Measurements from ENCODE around the gene FLAD1. TPM values are rescaled to one million over a fixed set of nuclear protein-coding genes. Genes with fewer than 3 reads are reported as not detected.

The FLAD1 gene
- total RNA-seq, 2 experiments from 2014 or later = 62.8 to 63.2 TPM

GRCh38 chr1:154961207-154962155 lies 21.7 kb upstream of the FLAD1 start, which contains the start of gene PYGO2:
TSS of gene PYGO2 (minus strand) at chr1:154961782. CDS start at chr1:154961576, 206 bp downstream.
- ChIA-PET CTCF (interaction anchor here (0.6 to 2.4 kb wide), 13 partner anchors 9 to 124 kb away, joined by 3 to 15 read pairs (median 6); partner anchors contain the start of genes LENEP, PMVK and SHC1), POLR2A (interaction anchor here (0.5 to 1.8 kb wide), 5 partner anchors 8 to 1015 kb away, joined by 3 to 5 read pairs (median 4); partner anchors contain the start of genes CKS1B and SHC1)

- ChIA-PET POLR2A (interaction anchor here (0.7 to 1.8 kb wide), 3 partner anchors 9 to 37 kb away, joined by 3 to 5 read pairs (median 4); partner anchors contain the start of genes CKS1B and SHC1), CTCF (interaction anchor here (0.6 to 2.4 kb wide), 11 partner anchors 8 to 123 kb away, joined by 3 to 15 read pairs (median 7); partner anchors contain the start of genes LENEP, PMVK and SHC1)
Observed at GRCh38 chr1:154962156-154962749, 20.9 kb upstream of the FLAD1 start.

DNA sequence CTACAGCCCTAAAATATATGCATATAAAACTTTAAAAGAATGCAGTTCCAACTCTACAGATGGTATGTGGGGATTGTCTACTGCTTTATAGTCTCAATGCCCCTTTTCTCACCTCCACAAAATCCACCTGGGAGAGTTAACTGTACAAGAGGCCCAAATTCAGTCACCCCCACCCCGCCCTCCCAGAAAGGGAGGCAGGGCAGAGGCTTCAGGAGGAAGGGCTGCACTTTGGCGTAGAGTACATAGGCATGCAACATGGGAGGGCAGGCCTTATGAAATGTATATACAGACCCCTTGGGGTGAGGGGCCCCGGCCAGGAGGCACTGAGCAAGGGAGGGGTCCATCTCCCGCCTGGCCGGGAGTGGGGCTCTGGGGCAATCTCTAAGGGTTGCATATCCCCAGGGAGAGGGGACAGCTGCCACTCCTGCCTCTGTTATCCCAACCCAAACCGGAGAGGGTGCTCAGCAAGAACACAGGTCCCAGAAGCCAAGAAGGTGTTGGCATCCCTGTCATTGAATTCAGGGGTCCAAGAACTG lies 20.3 kb upstream of the FLAD1 start:
- ChIA-PET POLR2A (interaction anchor here (1.8 kb wide), 1 partner anchor 37 kb away, joined by 5 read pairs; no protein-coding TSS in a partner anchor), CTCF (interaction anchor here (1.3 to 2.4 kb wide), 5 partner anchors 7 to 122 kb away, joined by 4 to 15 read pairs (median 6); partner anchors contain the start of gene SHC1)

DNA sequence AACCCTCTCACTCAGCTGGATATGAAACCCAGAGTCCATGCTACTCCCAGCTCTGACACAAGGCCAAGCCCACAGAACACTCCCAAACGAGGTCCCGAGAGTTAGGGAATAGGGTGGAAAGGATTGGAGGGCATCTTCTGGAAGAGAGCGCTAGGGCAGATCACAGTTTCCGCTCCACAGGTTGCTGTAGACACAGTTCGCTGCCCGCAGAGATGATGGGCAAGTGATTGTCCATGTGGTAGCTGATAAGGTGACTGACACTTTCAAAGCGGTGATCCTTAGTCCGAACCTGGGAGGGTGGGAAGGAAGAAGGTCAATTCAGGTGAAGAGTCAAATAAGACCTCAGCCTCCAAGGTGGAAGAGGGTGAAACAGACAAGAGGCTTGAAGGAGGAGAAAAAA lies 19.5 kb upstream of the FLAD1 start:
- CTCF ChIA-PET = interaction anchor here (1.8 kb wide), 1 partner anchor 35 kb away, joined by 8 read pairs; no protein-coding TSS in a partner anchor
- POLR2A ChIA-PET = no interaction called here

DNA sequence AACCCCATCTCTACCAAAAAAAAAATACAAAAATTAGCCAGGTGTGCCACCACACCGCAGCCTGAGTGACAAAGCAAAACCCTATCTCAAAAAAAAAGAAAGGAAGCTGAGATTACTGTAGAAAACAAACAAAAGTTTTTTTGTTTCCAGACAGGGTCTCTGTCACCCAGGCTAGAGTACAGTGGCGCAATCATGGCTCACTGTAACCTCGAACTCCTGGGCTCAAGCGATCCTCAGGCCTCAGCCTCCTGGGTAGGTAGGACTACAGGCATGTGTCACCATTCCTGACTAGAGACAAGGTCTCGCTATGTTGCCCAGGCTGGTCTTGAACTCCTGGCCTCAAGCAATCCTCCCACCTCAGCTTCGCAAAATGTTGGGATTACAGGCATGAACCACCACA lies 18.8 kb upstream of the FLAD1 start:
- POLR2A ChIA-PET = interaction anchor here (0.6 kb wide), 1 partner anchor 32 kb away, joined by 3 read pairs; no protein-coding TSS in a partner anchor
- CTCF ChIA-PET = interaction anchor here (0.7 to 1.8 kb wide), 3 partner anchors 12 to 80 kb away, joined by 3 to 8 read pairs (median 3); no protein-coding TSS in a partner anchor

GRCh38 chr1:154966111-154966510 lies 17.0 kb upstream of the FLAD1 start:
- CTCF ChIA-PET = interaction anchor here (0.6 to 1.4 kb wide), 2 partner anchors 10 to 33 kb away, joined by 3 to 4 read pairs; partner anchors contain the start of gene PBXIP1
- POLR2A ChIA-PET = interaction anchor here (0.6 kb wide), 1 partner anchor 340 kb away, joined by 3 read pairs; no protein-coding TSS in a partner anchor

DNA sequence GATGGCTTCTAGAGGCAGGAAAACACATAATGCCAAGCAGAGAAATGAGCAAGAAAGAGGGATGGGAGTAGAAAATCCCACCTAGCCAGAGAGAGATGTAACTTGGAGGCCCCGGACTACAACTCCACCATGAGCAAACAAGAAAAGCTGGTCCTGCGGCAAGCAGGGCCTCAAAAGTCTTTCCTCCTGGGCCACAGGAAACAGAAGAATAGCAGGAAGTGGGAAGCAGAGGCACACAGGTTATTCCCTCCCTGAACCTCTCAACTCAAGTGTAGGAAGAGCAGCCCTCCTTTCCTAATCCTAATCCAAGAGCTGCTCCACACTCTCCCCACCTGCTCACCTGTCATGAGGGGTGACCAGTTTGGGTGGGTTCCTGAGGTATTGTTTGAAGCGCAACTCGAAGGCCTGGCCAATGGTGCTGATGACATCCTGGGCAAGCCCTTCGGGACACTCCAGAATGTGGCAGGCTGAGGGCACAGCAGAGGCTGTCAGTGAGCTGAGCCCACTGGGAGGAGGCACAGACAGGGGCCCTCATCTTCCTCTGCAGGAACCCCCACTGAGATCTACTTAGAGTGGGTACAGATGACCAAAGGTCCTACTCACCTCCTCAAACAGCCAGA lies 15.7 kb upstream of the FLAD1 start:
- CTCF ChIA-PET = interaction anchor here (1.4 kb wide), 1 partner anchor 31 kb away, joined by 4 read pairs; no protein-coding TSS in a partner anchor
- POLR2A ChIA-PET = no interaction called here

DNA sequence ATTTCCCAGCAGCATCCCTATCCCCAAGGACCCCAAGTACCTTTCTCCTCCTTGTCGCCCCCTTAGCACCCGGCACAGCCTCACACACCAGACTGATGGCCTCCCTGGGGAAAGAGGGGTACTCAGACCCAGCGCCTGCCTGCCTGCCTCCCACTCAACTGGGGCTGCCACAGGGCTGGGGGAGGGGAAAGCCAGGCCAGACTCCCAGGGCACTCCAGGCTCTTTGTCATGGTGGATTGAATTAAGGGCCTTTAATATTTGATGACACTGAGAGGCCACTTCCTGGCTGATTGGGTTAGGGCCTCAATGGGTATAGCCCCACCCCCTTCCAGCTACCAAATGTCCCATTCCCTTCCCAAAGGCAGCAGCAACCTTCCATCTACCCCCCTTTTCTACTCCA lies 14.4 kb upstream of the FLAD1 start:
- CTCF ChIA-PET = interaction anchor here (1.0 to 2.0 kb wide), 2 partner anchors 15 to 17 kb away, joined by 4 to 5 read pairs; partner anchors contain the start of gene FLAD1

DNA sequence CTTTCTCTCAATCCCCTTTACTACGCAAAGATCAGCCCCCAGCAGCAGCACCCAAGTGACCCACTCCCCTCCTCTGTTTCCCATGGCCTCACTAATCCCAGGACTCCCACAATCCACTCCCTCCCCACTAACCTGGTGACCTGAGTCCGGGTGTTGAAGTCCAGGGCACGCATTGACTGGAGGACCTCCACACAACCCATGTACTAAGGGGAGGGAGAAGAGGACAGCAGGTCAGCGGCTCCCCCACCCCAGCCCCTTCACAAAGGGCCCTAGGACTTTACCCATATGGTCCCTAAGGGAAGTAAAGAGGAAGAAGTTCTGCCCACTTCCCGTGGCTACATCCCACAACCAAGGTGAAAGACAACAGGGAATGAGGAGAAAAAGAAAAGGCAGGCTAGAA lies 13.9 kb upstream of the FLAD1 start:
- POLR2A ChIA-PET = interaction anchor here (0.9 kb wide), 1 partner anchor 8 kb away, joined by 4 read pairs; no protein-coding TSS in a partner anchor
- CTCF ChIA-PET = interaction anchor here (1.0 to 2.0 kb wide), 2 partner anchors 14 to 18 kb away, joined by 4 to 5 read pairs; partner anchors contain the start of gene FLAD1

More for the DNA sequence above, 14.4 kb upstream of the FLAD1 start:
- POLR2A ChIA-PET = no interaction called here

DNA sequence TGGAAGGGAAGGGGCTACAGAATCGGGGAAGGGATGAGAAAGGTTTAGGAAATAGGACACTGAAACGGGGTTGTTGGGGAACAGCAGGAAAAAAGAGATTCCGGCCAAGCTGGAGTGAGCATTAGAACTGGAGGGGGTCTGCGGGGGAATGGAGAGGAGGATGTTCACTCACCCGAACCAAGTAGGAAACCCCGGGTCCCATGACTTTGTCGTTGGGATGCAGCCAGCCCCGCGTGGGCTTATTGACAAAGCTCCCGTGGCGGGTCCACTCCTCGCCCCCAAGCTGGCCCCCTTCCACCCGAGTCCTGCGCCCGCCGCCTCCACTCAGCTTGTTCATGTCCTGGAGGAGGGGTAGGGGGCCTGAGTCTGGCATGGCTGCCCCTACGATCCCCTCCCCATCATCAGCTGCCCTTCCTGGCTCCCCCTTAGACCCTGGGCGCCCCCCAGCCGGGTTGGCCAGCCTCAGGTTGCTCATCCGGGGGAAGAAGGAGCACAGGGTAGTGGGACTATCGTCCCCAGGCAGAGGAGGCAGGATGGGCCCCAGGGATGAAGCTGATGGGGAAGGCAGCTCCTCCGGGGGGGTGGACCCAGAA lies 13.2 kb upstream of the FLAD1 start:
- ChIA-PET POLR2A (interaction anchor here (0.9 kb wide), 1 partner anchor 9 kb away, joined by 4 read pairs; no protein-coding TSS in a partner anchor), CTCF (interaction anchor here (1.0 to 2.2 kb wide), 4 partner anchors 8 to 29 kb away, joined by 4 to 11 read pairs (median 4); partner anchors contain the start of gene FLAD1)

DNA sequence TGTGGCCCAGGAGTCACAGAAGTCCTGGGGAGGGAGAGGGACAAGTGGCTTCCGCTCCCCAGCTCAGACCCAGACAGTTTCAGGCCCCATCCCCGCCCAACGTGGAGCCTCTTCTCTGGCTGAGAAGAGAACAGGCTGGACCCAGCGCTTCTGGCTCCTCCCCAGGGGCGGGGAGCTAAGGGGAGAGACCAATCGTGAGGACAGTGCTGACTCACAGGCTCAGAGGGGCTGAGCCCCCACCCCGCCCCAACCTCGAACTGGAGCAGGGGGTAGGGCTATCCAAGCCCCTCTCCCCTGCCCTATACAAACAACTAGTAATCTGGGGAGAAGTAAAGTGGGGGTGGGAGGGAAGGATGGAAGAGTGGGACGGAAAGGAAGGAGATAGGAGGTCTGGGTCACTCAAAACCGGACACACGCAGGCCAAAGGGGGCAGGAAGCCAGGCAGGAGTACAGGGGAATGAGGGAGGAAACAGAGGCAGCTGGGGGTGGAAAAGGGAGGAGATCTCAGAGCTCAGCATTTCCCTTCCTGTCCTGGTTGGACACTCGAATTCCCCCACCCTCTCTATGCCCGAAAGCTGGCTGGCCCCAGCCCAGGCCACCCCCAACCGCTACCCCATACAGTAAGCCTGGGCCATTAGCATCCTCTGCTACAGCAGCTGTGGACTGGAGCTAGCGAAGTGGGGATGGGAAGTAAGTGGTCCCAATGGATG lies 12.4 kb upstream of the FLAD1 start, which contains the start of gene SHC1:
SHC1 (minus strand) TSS at position 117 of the 710 bp plus-strand sequence. CDS start 221 bp downstream, outside the sequence.
- CTCF ChIA-PET = interaction anchor here (0.8 to 2.2 kb wide), 5 partner anchors 8 to 80 kb away, joined by 3 to 15 read pairs (median 4); partner anchors contain the start of genes ADAM15 and PYGO2
- POLR2A ChIA-PET = interaction anchor here (1.0 kb wide), 1 partner anchor 9 kb away, joined by 3 read pairs; the partner anchor contains the start of gene PYGO2

DNA sequence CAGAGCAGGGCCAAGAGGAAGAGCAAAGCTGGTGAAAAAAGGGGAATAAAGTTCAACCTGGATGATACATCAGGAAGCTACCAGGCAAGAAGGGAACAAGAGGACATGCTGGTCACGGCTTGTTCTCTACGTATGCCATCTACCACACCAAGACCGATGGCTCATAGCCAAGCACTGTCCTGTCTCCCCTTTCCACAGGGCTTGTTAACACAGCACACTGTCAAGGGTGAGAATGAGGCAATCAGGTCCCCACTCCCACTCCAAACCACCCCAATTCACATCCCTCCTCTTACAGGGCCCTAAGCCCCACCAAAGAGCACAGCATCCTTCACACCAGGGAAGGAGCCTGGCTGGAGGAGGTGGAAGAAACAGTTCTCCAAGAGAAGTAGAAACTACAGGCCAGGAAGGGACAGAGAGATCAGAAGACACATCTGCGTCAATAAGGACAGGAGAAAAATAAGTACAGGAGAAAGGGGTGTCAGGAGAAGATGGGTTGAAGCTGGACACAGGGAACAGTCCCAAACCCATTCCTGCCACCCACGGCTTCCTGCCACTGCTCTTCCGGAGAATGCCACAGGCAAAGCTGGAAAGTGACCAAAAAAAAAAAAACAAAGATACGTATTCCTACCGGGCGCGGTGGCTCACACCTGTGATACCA lies 11.7 kb upstream of the FLAD1 start:
- ChIA-PET CTCF (interaction anchor here (0.8 to 2.2 kb wide), 5 partner anchors 9 to 79 kb away, joined by 3 to 15 read pairs (median 4); partner anchors contain the start of genes ADAM15 and PYGO2), POLR2A (interaction anchor here (1.0 kb wide), 1 partner anchor 10 kb away, joined by 3 read pairs; the partner anchor contains the start of gene PYGO2)

DNA sequence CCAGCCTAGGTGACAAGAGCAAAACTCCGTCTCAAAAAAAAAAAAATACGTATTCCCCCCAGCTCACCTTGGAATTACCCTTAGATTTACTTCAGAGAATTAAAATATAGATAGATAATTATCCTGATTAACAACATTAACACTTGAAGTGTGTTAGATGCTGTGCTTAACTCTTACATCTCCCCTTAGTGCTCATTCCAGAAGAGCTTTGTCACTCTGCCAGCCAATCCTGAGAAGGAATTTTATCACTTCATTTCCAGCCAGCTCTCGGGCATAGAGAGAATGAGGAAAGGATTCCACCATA lies 11.0 kb upstream of the FLAD1 start:
- CTCF ChIA-PET = interaction anchor here (1.0 to 2.2 kb wide), 4 partner anchors 10 to 79 kb away, joined by 3 to 15 read pairs (median 6); partner anchors contain the start of genes ADAM15 and PYGO2

GRCh38 chr1:154972517-154973343 lies 10.4 kb upstream of the FLAD1 start:
- ChIA-PET POLR2A (interaction anchor here (1.0 kb wide), 1 partner anchor 27 kb away, joined by 5 read pairs; no protein-coding TSS in a partner anchor), CTCF (interaction anchor here (0.9 to 2.2 kb wide), 6 partner anchors 10 to 26 kb away, joined by 3 to 15 read pairs (median 5); partner anchors contain the start of genes FLAD1 and PYGO2)

More for the DNA sequence above, 11.0 kb upstream of the FLAD1 start:
- POLR2A ChIA-PET = no interaction called here
